A673 (cell line): ENCODE measurements around the gene STK40. TPM values are rescaled to one million over a fixed set of nuclear protein-coding genes. Genes with fewer than 3 reads are reported as not detected.

Source experiments
- BruUV-seq: library from RNA; stranded (reverse); fragments of 400-500 nt; replicated peaks from 2 replicates; lab custom pipeline; 2021; lab: Mats Ljungman, UMichigan
- CTCF ChIA-PET: fragments of 300-600 bp; sonication (Branson Sonifier 250); formaldehyde crosslinking; loops from one replicate; lab custom pipeline; 2022; ENCODE audit warnings: antibody characterized with exemption; lab: Charles Lee
- POLR2A ChIA-PET: fragments of 300-600 bp; sonication (Branson Sonifier 250); formaldehyde crosslinking; loops from one replicate; lab custom pipeline; 2022; ENCODE audit warnings: antibody characterized with exemption; ENCODE audit not compliant: low non-redundant PET; lab: Charles Lee
- DNase-seq: peaks from one replicate; pipeline ENCODE4 v3.0.0-alpha.2; 2015; ENCODE audit warnings: low spot score
- H3K27ac ChIP-seq: fragments of 200-600 bp; sonication (generic); 2 replicates; pipeline ENCODE4 v1.5.1; 2016; ENCODE audit warnings: mixed run types, low read depth, mild to moderate bottlenecking, mixed read lengths, antibody characterized with exemption, low read length; ENCODE audit not compliant: poor library complexity, severe bottlenecking
- H3K27me3 ChIP-seq: fragments of 200-600 bp; sonication (generic); replicated peaks from 2 replicates; pipeline ENCODE4 v1.6.1; 2017; ENCODE audit warnings: mixed run types, low read depth, mild to moderate bottlenecking, mixed read lengths, antibody characterized with exemption, low read length; ENCODE audit not compliant: insufficient read depth, poor library complexity
- H3K36me3 ChIP-seq: fragments of 200-600 bp; sonication (generic); 2 replicates; pipeline ENCODE4 v1.6.1; 2016; ENCODE audit warnings: mixed run types, mild to moderate bottlenecking, mixed read lengths, antibody characterized with exemption, low read length; ENCODE audit not compliant: insufficient read depth, poor library complexity, severe bottlenecking
- H3K4me1 ChIP-seq: fragments of 200-600 bp; sonication (generic); 2 replicates; pipeline ENCODE4 v1.6.1; 2017; ENCODE audit warnings: mixed run types, mild to moderate bottlenecking, mixed read lengths, antibody characterized with exemption, low read length; ENCODE audit not compliant: insufficient read depth, poor library complexity, severe bottlenecking
- H3K4me3 ChIP-seq: fragments of 200-600 bp; sonication (generic); 2 replicates; pipeline ENCODE4 v1.5.1; 2016; ENCODE audit warnings: low read depth, mixed run types, mild to moderate bottlenecking, mixed read lengths, low read length; ENCODE audit not compliant: poor library complexity, severe bottlenecking
- H3K9me3 ChIP-seq: fragments of 200-600 bp; sonication (generic); 2 replicates; pipeline ENCODE4 v1.6.1; 2016; ENCODE audit warnings: mixed run types, low read depth, mild to moderate bottlenecking, mixed read lengths, antibody characterized with exemption, low read length; ENCODE audit not compliant: poor library complexity, severe bottlenecking
- EZH2 ChIP-seq: fragments of 200-600 bp; sonication (generic); IDR thresholded peaks from 2 replicates; pipeline ENCODE4 v1.6.1; 2017; ENCODE audit warnings: borderline replicate concordance, low read depth, mild to moderate bottlenecking, mixed read lengths, antibody characterized with exemption, low read length; ENCODE audit not compliant: poor library complexity, severe bottlenecking
- intact Hi-C: fragments of 100-400 bp; cut with micrococcal nuclease; formaldehyde crosslinking; loops from one replicate; pipeline ENCODE4 v1.10.0; 2022; ENCODE audit not compliant: unreplicated experiment
- total RNA-seq: library from RNA; stranded (reverse); gene quantifications from 2 replicates; pipeline ENCODE4 v1.2.3, GENCODE V29; 2021
- TF ChIP-seq, protein P1 (sequence below): fragments of 300-800, 200-600 bp; sonication (generic); conservative IDR thresholded peaks from 2 replicates; pipeline ENCODE4 v1.5.1; 2017; ENCODE audit warnings: low read depth, mild to moderate bottlenecking, antibody characterized with exemption, low read length, moderate library complexity, mixed read lengths

Gene STK40
- total RNA-seq, 1 experiment from 2014 or later, result 109 TPM

DNA sequence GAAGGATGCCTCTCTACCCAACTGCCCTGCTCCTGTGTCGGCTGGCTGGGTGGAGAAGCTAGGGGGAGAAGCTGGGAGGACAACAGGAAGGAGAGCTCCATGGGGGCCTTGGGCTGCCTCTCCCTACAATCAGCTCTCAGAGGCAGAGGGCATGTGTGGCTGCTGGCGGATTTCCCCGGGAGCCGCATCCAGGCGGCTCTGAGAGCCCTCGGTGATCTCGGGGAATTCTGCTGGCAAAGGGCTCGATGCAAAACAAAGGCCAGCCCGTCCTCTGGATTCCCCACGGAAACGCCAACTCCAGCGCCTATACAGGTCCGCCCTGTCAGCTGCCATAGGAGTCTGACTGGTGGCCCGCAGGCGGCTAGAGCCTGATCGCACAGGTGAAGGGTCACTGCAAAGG is 35.9 kb downstream of the STK40 start:
- no peaks in the 10 kb centered on the region for H3K27me3 ChIP-seq
- H3K9me3 ChIP-seq, result no peaks in the 10 kb centered on the region
- TF ChIP-seq, protein P1, sequence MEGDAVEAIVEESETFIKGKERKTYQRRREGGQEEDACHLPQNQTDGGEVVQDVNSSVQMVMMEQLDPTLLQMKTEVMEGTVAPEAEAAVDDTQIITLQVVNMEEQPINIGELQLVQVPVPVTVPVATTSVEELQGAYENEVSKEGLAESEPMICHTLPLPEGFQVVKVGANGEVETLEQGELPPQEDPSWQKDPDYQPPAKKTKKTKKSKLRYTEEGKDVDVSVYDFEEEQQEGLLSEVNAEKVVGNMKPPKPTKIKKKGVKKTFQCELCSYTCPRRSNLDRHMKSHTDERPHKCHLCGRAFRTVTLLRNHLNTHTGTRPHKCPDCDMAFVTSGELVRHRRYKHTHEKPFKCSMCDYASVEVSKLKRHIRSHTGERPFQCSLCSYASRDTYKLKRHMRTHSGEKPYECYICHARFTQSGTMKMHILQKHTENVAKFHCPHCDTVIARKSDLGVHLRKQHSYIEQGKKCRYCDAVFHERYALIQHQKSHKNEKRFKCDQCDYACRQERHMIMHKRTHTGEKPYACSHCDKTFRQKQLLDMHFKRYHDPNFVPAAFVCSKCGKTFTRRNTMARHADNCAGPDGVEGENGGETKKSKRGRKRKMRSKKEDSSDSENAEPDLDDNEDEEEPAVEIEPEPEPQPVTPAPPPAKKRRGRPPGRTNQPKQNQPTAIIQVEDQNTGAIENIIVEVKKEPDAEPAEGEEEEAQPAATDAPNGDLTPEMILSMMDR, result no peak
- TF ChIP-seq EZH2, result no peak
- no peak overlapping the region for H3K27ac ChIP-seq
- BruUV-seq, result no TSS peak
- CTCF ChIA-PET, result no interaction called here
- intact Hi-C loops, result no loop called here
- POLR2A ChIA-PET, result no interaction called here
- H3K4me3 ChIP-seq, result no peak overlapping the region
- DNase-seq, result no peak
- peaks cover 19% of the 10 kb centered on the region for H3K4me1 ChIP-seq
- peaks cover 58% of the 10 kb centered on the region for H3K36me3 ChIP-seq

DNA sequence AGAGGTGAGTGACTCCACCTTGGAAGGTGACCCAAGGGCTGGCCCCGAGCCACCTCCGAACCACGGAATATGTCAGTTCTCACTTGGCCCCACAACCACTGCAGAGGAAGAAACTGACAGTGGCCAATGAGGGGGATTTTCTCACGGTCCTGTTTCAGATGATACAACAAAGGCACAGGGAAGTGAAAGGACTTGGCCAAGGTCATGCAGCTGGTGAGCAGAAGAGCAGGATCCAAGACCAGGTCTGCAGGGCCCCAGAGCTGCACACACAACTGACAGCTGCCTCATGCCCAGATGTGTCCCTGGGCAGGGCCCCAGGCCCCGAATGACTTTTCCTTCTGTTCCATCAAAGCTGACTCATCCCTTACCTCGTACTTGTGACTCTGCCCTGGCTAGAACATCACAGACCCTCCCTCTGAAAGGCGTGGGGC is 36.5 kb downstream of the STK40 start:
- POLR2A ChIA-PET, result interaction anchor here (0.6 kb wide), 1 partner anchor 1166 kb away, joined by 3 read pairs; no protein-coding TSS in a partner anchor
- H3K36me3 ChIP-seq, result peaks cover 56% of the 10 kb centered on the region
- CTCF ChIA-PET, result no interaction called here
- no peaks in the 10 kb centered on the region for H3K9me3 ChIP-seq
- intact Hi-C loops, result no loop called here
- BruUV-seq, result no TSS peak
- no peak overlapping the region for H3K4me3 ChIP-seq
- no peak for TF ChIP-seq EZH2
- TF ChIP-seq, protein P1, result no peak
- peaks cover 19% of the 10 kb centered on the region for H3K4me1 ChIP-seq
- H3K27ac ChIP-seq, result no peak overlapping the region
- DNase-seq, result no peak
- H3K27me3 ChIP-seq, result no peaks in the 10 kb centered on the region

GRCh38 chr1:36346741-36347370 is 38.9 kb downstream of the STK40 start:
- ChIA-PET CTCF (no interaction called here), POLR2A (no interaction called here)
- Histone ChIP-seq H3K4me1 (peaks cover 12% of the 10 kb centered on the region), H3K27me3 (no peaks in the 10 kb centered on the region), H3K4me3 (no peak overlapping the region), H3K36me3 (peaks cover 56% of the 10 kb centered on the region), H3K9me3 (no peaks in the 10 kb centered on the region), H3K27ac (no peak overlapping the region)
- TF ChIP-seq, protein P1, result no peak
- no peak for TF ChIP-seq EZH2
- intact Hi-C loops, result no loop called here
- no peak for DNase-seq
- no TSS peak for BruUV-seq
